GM04504 (cell line): Measurements from ENCODE around the gene TMEM132D.

Source experiments
- DNase-seq: peaks from one replicate; pipeline ENCODE4 v3.0.0-alpha.2; 2012; ENCODE audit warnings: low read depth

Gene TMEM132D

GRCh38 chr12:129440278-129440677, 463.5 kb downstream of the TMEM132D start:
- no peak for DNase-seq

- DNase-seq = no peak
These were observed 469.0 kb downstream of the TMEM132D start for GRCh38 chr12:129434790-129435189.

- DNase-seq = no peak
These were observed 475.4 kb downstream of the TMEM132D start for GRCh38 chr12:129428240-129428936.

- DNase-seq = no peak
These were observed 480.7 kb downstream of the TMEM132D start for GRCh38 chr12:129423041-129423580.

GRCh38 chr12:129413295-129413694, 490.5 kb downstream of the TMEM132D start:
- DNase-seq = no peak

- DNase-seq = no peak
These were observed 494.5 kb downstream of the TMEM132D start for GRCh38 chr12:129409281-129409680.

- no peak for DNase-seq
These were observed 499.3 kb downstream of the TMEM132D start for GRCh38 chr12:129404556-129404955.

- no peak for DNase-seq
These were observed 502.3 kb downstream of the TMEM132D start for GRCh38 chr12:129401572-129401971.

- no peak for DNase-seq
These were observed 509.5 kb downstream of the TMEM132D start for GRCh38 chr12:129394177-129394825.

GRCh38 chr12:129393357-129393937, 510.4 kb downstream of the TMEM132D start:
- DNase-seq = no peak

GRCh38 chr12:129385637-129385990, 518.2 kb downstream of the TMEM132D start:
- no peak for DNase-seq

GRCh38 chr12:129383956-129384355, 519.9 kb downstream of the TMEM132D start:
- no peak for DNase-seq

GRCh38 chr12:129381715-129382114, 522.1 kb downstream of the TMEM132D start:
- DNase-seq = no peak

- no peak for DNase-seq
These were observed 524.6 kb downstream of the TMEM132D start for GRCh38 chr12:129379076-129379804.

- DNase-seq = no peak
These were observed 525.3 kb downstream of the TMEM132D start for GRCh38 chr12:129378496-129378895.

- no peak for DNase-seq
These were observed 530.1 kb downstream of the TMEM132D start for GRCh38 chr12:129373746-129374145.

GRCh38 chr12:129372876-129373275, 530.9 kb downstream of the TMEM132D start:
- no peak for DNase-seq

GRCh38 chr12:129372348-129372747, 531.5 kb downstream of the TMEM132D start:
- DNase-seq = no peak

- no peak for DNase-seq
These were observed 532.6 kb downstream of the TMEM132D start for GRCh38 chr12:129371268-129371667.

- no peak for DNase-seq
These were observed 537.2 kb downstream of the TMEM132D start for GRCh38 chr12:129366656-129367055.

- DNase-seq = no peak
These were observed 540.8 kb downstream of the TMEM132D start for GRCh38 chr12:129363041-129363440.

- no peak for DNase-seq
These were observed 546.6 kb downstream of the TMEM132D start for GRCh38 chr12:129357233-129357632.

GRCh38 chr12:129351481-129351880, 552.3 kb downstream of the TMEM132D start:
- DNase-seq = no peak
